Stimulated activated CD8-positive, alpha-beta memory T cell treated with anti-CD3 and anti-CD28 coated beads, Interleukin-4, amount 100 ng/mL, for 48 hours (primary cell): Measurements from ENCODE around the gene ZNF587B.
A peak's percentile ranks its signal among the peaks of the same experiment; 100 is the strongest.
"Not testable (repeated sequence)": the region's sequence is repeated elsewhere in the genome, so short reads cannot be mapped to it uniquely, and the experiment has no call there.

Experiments used
- DNase-seq: peaks from one replicate; pipeline ENCODE4 v3.0.0-alpha.2; 2020

The ZNF587B gene

DNA sequence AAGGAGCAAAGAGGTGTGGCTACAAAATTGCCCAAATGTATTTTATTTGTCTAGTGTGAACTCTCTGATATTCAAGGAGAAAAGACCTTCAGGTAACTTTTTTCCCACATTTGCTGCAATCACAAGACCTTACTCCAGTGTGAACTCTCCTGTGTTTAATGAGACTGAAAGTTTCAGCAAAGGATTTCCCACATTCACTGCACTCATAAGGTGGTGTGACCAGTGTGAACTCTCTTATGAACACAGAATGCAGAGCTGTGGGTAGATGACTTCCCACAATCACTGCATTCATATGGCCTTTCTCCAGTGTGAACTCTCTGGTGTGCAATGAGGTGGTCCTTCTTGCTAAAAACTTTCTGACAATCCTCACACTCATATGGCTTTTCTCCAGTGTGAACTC, 42.4 kb downstream of the ZNF587B start:
- no peak for DNase-seq

DNA sequence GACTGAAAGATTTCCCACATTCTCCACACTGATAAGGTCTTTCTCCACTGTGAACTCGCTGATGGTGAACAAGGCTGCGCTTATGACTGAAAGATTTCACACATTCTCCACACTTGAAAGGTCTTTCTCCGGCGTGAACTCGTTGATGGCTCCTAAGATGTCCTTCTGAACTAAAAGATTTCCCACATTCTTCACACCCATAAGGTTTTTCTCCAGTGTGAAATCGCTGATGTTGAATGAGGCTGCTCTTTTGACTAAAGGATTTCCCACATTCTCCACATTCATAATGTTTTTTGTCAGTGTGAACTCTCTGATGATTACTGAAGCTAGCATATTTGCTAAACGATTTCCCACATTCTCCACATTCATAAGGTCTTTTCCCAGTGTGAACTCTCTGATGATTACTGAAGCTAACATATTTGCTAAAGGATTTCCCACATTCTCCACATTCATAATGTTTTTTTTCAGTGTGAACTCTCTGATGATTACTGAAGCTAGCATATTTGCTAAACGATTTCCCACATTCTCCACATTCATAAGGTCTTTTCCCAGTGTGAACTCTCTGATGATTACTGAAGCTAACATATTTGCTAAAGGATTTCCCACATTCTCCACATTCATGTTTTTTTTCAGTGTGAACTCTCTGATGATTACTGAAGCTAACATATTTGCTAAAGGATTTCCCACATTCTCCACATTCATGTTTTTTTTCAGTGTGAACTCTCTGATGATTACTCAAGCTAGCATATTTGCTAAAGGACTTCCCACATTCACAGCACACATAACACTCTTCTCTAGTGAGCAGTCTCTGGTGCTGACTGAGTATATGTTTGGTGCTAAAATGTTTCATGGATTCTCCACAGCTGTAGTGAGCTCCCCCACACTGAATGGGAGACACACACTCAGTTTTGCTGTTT, 44.0 kb downstream of the ZNF587B start:
- DNase-seq: not testable (repeated sequence)

DNA sequence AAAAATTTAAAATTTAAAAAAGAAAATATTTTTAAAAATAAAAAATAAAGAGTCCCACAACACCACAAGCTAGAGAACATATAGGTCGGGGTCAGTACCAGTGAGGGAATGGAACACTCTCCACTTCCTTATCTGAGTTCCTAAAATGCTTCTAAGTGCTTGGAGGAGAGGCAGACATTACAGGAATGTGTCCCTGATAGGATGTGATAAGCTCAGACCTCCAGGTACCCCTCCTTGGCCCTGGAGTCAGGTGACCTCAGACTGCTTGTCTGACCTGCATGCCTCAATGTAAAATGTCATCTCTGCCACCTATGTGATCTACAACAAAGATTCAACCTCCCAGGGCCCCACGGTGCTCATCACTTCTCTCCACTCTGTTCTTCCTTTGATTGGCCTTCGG, 55.9 kb downstream of the ZNF587B start:
- no peak for DNase-seq

- no peak for DNase-seq
Measured at GRCh38 chr19:57887195-57887941, 57.3 kb downstream of the ZNF587B start.

GRCh38 chr19:57888107-57888559, 58.0 kb downstream of the ZNF587B start:
- no peak for DNase-seq

GRCh38 chr19:57888560-57889231, 58.6 kb downstream of the ZNF587B start, which contains the start of gene ZNF814:
ZNF814 (minus strand) TSS chr19:57889037; CDS start chr19:57888802, 235 bp downstream.
- DNase-seq: peak; percentile 88

DNA sequence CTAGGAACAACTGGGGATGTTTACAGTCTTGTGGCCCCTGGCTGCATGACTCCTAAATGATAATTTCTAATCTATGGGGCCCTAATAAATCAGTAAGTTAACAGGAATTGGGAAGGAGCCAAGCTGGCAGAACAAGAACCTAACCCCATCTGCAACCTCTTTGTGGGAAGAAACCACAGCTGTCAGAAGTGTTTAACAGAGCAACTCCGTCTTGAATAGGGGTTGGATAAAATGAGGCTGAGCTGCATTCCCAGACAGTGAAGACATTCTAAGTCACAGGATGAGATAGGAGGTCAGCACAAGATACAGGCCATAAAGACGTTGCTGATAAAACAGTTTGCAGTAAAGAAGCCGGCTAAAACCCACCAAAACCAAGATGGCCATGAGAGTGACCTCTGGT, 60.6 kb downstream of the ZNF587B start:
- not testable (repeated sequence) for DNase-seq
